ENCODE data around the gene UROC1. TPM values are rescaled to one million over a fixed set of nuclear protein-coding genes. Genes with fewer than 3 reads are reported as not detected.

Gene UROC1
- total and polyA plus RNA-seq, 2 of the 13 experiments (the other 11 are each of a cell fraction or from before 2014, with no cell fraction given): 0.71 to 1.3 TPM

DNA sequence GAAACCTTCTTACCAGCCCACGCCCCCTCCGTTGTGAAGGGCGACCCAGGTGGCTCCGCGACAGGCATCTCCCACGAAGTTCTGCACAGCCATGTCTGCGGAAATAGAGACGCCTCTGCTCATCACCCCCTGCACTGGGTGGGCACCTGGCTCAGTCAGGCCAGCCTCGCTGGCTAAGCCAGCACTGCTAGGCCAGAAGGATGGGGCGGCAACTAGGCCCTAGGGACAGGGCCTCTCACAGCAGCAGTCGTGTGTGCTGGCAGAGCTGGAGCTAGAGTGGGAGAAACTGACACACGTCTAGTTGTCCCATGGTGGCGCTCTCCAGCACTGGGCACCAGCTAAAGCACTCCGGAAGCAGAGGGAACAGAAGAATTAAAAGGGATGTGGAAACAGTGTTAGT lies 29.4 kb downstream of the UROC1 start (continued):
- TF ChIP-seq, protein P1, sequence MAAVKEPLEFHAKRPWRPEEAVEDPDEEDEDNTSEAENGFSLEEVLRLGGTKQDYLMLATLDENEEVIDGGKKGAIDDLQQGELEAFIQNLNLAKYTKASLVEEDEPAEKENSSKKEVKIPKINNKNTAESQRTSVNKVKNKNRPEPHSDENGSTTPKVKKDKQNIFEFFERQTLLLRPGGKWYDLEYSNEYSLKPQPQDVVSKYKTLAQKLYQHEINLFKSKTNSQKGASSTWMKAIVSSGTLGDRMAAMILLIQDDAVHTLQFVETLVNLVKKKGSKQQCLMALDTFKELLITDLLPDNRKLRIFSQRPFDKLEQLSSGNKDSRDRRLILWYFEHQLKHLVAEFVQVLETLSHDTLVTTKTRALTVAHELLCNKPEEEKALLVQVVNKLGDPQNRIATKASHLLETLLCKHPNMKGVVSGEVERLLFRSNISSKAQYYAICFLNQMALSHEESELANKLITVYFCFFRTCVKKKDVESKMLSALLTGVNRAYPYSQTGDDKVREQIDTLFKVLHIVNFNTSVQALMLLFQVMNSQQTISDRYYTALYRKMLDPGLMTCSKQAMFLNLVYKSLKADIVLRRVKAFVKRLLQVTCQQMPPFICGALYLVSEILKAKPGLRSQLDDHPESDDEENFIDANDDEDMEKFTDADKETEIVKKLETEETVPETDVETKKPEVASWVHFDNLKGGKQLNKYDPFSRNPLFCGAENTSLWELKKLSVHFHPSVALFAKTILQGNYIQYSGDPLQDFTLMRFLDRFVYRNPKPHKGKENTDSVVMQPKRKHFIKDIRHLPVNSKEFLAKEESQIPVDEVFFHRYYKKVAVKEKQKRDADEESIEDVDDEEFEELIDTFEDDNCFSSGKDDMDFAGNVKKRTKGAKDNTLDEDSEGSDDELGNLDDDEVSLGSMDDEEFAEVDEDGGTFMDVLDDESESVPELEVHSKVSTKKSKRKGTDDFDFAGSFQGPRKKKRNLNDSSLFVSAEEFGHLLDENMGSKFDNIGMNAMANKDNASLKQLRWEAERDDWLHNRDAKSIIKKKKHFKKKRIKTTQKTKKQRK (IDR thresholded peaks at IDR 0.05; ENCODE audit: low read length): no peak
- TF ChIP-seq ATF5 (CRISPR knock-in tag; IDR thresholded peaks at IDR 0.05; ENCODE audit: low read depth) (no peak), ZNF317 (CRISPR knock-in tag; IDR thresholded peaks at IDR 0.05) (no peak), CBX2 (IDR thresholded peaks at IDR 0.05; ENCODE audit: low read depth, low read length) (no peak), CBX2 (CRISPR knock-in tag; IDR thresholded peaks at IDR 0.05; ENCODE audit: low read depth) (no peak), CBFB (CRISPR knock-in tag; IDR thresholded peaks at IDR 0.05) (no peak), ZNF773 (CRISPR knock-in tag; IDR thresholded peaks at IDR 0.05; ENCODE audit: borderline replicate concordance) (no peak)
- TF ChIP-seq, protein P2, sequence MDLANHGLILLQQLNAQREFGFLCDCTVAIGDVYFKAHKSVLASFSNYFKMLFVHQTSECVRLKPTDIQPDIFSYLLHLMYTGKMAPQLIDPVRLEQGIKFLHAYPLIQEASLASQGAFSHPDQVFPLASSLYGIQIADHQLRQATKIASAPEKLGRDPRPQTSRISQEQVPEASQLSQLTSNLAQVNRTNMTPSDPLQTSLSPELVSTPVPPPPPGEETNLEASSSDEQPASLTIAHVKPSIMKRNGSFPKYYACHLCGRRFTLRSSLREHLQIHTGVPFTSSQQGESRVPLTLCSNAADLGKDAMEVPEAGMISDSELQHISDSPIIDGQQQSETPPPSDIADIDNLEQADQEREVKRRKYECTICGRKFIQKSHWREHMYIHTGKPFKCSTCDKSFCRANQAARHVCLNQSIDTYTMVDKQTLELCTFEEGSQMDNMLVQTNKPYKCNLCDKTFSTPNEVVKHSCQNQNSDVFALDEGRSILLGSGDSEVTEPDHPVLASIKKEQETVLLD (CRISPR knock-in tag; IDR thresholded peaks at IDR 0.05; ENCODE audit: low read depth): no peak
- TF ChIP-seq, protein P3, sequence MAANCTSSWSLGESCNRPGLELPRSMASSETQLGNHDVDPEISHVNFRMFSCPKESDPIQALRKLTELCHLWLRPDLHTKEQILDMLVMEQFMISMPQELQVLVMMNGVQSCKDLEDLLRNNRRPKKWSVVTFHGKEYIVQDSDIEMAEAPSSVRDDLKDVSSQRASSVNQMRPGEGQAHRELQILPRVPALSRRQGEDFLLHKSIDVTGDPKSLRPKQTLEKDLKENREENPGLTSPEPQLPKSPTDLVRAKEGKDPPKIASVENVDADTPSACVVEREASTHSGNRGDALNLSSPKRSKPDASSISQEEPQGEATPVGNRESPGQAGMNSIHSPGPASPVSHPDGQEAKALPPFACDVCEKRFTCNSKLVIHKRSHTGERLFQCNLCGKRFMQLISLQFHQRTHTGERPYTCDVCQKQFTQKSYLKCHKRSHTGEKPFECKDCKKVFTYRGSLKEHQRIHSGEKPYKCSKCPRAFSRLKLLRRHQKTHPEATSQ (CRISPR knock-in tag; IDR thresholded peaks at IDR 0.05; ENCODE audit: borderline replicate concordance): no peak
